ENCODE data around the gene TAOK1. TPM values are rescaled to one million over a fixed set of nuclear protein-coding genes. Genes with fewer than 3 reads are reported as not detected.

Gene TAOK1
- total and polyA plus RNA-seq, 9 of the 15 experiments (the other 6 are each of a cell fraction or from before 2014, with no cell fraction given), result 3.2 to 33.1 (median 16.5) TPM

DNA sequence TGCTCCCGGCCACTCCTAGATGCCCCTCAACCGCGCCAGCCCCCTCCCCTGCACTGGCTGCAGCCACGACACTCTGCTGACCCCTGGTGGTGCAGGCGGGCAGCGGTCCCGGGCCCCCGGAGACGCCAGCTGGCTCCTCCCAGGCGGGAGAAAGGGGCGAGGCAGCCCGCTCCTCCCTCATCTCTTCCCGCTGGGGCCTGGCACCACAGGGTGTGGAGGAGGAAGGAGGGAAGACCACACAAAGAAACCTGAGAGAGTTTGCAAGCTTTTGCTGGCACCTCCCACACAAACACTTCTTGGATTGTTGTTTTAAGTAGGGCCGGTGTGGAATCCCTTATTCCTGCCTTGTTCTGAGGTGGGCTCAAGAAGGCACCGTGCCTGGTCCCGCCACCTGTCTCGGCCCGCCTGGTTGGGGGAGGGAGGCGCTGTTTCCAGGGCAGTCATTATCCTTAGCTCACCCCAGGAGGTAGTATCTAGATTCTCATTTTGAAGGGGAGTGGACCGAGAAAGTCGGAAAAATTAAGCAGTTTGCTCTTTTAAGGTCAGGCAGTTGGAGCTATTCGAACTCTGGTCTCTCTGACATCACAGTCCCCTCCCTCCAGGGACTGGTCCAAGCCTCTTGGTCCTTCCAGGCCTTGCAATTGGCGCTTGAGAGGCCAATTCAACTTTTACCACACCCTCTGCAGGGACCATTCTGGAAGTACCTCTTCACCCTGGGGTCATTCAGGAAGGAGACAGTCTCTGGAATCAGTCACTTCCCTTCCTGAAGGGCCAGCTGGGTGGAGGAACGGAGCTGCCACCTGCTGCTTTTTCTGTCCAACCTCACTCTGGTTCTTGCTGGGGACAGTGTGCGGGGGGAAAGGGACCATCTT is 201.8 kb downstream of the TAOK1 start (continued):
- TF ChIP-seq CTCFL (IDR thresholded peaks at IDR 0.05; ENCODE audit: borderline replicate concordance, insufficient read depth, low read depth, low read length, poor library complexity, severe bottlenecking), result peak; percentile 94
- peak; percentile 61; the same call in 1 of the 2 replicates for TF ChIP-seq ZNF263 (CRISPR knock-in tag; IDR thresholded peaks at IDR 0.05; ENCODE audit: borderline replicate concordance)
- TF ChIP-seq, protein P1, sequence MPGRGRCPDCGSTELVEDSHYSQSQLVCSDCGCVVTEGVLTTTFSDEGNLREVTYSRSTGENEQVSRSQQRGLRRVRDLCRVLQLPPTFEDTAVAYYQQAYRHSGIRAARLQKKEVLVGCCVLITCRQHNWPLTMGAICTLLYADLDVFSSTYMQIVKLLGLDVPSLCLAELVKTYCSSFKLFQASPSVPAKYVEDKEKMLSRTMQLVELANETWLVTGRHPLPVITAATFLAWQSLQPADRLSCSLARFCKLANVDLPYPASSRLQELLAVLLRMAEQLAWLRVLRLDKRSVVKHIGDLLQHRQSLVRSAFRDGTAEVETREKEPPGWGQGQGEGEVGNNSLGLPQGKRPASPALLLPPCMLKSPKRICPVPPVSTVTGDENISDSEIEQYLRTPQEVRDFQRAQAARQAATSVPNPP (IDR thresholded peaks at IDR 0.05; ENCODE audit: borderline replicate concordance, insufficient read depth, insufficient read length), result no peak
- TF ChIP-seq FOXA1 (IDR thresholded peaks at IDR 0.05; ENCODE audit: borderline replicate concordance), result no peak
- TF ChIP-seq, protein P2, sequence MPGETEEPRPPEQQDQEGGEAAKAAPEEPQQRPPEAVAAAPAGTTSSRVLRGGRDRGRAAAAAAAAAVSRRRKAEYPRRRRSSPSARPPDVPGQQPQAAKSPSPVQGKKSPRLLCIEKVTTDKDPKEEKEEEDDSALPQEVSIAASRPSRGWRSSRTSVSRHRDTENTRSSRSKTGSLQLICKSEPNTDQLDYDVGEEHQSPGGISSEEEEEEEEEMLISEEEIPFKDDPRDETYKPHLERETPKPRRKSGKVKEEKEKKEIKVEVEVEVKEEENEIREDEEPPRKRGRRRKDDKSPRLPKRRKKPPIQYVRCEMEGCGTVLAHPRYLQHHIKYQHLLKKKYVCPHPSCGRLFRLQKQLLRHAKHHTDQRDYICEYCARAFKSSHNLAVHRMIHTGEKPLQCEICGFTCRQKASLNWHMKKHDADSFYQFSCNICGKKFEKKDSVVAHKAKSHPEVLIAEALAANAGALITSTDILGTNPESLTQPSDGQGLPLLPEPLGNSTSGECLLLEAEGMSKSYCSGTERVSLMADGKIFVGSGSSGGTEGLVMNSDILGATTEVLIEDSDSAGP (CRISPR knock-in tag; IDR thresholded peaks at IDR 0.05), result no peak
- no peak for TF ChIP-seq ELF1 (tag; IDR thresholded peaks at IDR 0.05)
- TF ChIP-seq RFX1 (IDR thresholded peaks at IDR 0.05), result no peak
- peak; percentile 83; the same call in 1 of the 2 replicates for TF ChIP-seq MYNN (IDR thresholded peaks at IDR 0.05)
- no peak for TF ChIP-seq MYNN (CRISPR knock-in tag; IDR thresholded peaks at IDR 0.05)
- TF ChIP-seq NR2F6 (CRISPR knock-in tag; IDR thresholded peaks at IDR 0.05), result no peak
- TF ChIP-seq POLR2G (IDR thresholded peaks at IDR 0.05; ENCODE audit: low read depth, low read length), result peak; percentile 6
- TF ChIP-seq ZNF444 (CRISPR knock-in tag; IDR thresholded peaks at IDR 0.05), result no peak
- TF ChIP-seq, protein P3, sequence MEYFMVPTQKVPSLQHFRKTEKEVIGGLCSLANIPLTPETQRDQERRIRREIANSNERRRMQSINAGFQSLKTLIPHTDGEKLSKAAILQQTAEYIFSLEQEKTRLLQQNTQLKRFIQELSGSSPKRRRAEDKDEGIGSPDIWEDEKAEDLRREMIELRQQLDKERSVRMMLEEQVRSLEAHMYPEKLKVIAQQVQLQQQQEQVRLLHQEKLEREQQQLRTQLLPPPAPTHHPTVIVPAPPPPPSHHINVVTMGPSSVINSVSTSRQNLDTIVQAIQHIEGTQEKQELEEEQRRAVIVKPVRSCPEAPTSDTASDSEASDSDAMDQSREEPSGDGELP (CRISPR knock-in tag; IDR thresholded peaks at IDR 0.05; ENCODE audit: borderline replicate concordance), result peak; percentile 94
- TF ChIP-seq GABPA (tag; conservative IDR thresholded peaks at IDR 0.05; ENCODE audit: low read depth), result no peak
- TF ChIP-seq HMG20B (CRISPR knock-in tag; IDR thresholded peaks at IDR 0.05), result no peak
- TF ChIP-seq CTBP1 (IDR thresholded peaks at IDR 0.05; ENCODE audit: borderline replicate concordance), result peak; percentile 88
- peak in 1 of 2 experiments; percentile 38; a peak in 2 of 4 replicates for TF ChIP-seq RCOR1 (IDR thresholded peaks at IDR 0.05; ENCODE audit: borderline replicate concordance in 1 of 2, low read depth in 2 of 2, low read length in 2 of 2)
- peak; percentile 94; the same call in 1 of the 2 replicates for TF ChIP-seq XRCC5 (IDR thresholded peaks at IDR 0.05; ENCODE audit: low read depth, low read length)
- TF ChIP-seq ZNF232 (CRISPR knock-in tag; IDR thresholded peaks at IDR 0.05), result no peak
- 0 out of 2 replicates have a peak, but pooled peaks have one; percentile 38 for TF ChIP-seq NBN (IDR thresholded peaks at IDR 0.05; ENCODE audit: low read depth)

Measured in K562 (cell line).